ENCODE results near the gene SP140L. TPM values are rescaled to one million over a fixed set of nuclear protein-coding genes. Genes with fewer than 3 reads are reported as not detected.

The SP140L gene
- total RNA-seq, 1 donor from 2014 or later = 112 TPM

DNA sequence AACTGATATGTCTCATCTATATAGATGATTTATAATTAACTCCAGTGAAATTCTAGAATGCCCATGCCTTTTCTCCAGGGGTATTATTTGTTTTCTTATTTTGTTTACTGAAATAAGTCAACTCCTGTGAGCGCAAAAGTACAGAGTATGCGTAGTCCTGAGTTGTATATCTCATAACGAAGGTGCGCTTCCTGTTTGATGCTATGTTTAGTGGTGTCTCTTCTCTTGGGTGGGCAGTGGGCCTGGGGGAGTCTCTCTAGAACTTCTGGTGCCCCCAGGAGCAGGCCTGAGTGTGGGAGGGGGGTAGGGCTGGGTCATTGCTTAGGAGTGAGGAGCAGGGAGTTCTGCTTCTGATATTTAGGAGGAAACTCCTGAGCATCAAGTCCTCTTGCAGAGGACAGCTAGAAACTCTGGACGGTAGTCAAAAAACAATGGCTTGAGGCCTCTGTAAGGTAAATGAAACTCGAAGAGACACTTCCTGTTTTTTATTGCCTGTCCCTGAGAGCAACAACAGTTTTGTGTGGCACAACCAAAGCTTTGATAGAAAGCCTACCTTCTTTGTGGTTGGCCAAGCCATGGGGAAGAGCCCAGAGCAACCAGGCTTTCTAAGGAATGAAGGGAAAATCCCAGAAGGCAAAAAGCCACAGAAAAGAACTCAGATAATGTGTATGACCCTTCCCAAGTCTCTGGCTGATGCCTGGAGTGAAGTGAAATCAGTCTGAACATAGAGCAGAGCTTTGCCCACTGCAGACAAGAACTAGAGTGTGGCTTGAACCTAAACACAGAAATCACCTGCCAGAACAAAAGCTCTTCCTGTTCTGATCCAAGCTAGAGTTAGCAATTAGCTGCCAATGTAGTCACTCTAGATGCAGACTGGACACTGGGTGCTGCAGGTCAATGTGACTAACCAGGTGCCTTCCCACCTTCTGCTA lies 8.5 kb upstream of the SP140L start:
- H3K9me3 Mint-ChIP-seq = no peaks in the 10 kb centered on the region
- H3K36me3 Mint-ChIP-seq (ENCODE audit: low read depth) = peaks cover 44% of the 10 kb centered on the region
- peak overlapping the region; percentile 56 for H3K4me3 Mint-ChIP-seq
- H3K27me3 Mint-ChIP-seq = no peaks in the 10 kb centered on the region
- TF ChIP-seq CTCF (IDR thresholded peaks at IDR 0.05) = no peak
- H3K27ac Mint-ChIP-seq = peak overlapping the region; percentile 90
- peaks cover 78% of the 10 kb centered on the region for H3K4me1 Mint-ChIP-seq
- intact Hi-C loops (cut with micrococcal nuclease) = loop anchor here (1.0 to 5.0 kb wide), 4 partner anchors 9 to 294 kb away; partner anchors contain the start of gene SP140L
- ChIA-PET CTCF (interaction anchor here (0.6 to 1.7 kb wide), 4 partner anchors 9 to 345 kb away, joined by 3 to 6 read pairs (median 4); partner anchors contain the start of gene SP140L), POLR2A (interaction anchor here (0.8 to 3.4 kb wide), 12 partner anchors 10 to 284 kb away, joined by 3 to 36 read pairs (median 4); partner anchors contain the start of genes SP110 and SP140L)
- ATAC-seq (ENCODE audit: low read depth) (peak; percentile 29), DNase-seq (no peak)

DNA sequence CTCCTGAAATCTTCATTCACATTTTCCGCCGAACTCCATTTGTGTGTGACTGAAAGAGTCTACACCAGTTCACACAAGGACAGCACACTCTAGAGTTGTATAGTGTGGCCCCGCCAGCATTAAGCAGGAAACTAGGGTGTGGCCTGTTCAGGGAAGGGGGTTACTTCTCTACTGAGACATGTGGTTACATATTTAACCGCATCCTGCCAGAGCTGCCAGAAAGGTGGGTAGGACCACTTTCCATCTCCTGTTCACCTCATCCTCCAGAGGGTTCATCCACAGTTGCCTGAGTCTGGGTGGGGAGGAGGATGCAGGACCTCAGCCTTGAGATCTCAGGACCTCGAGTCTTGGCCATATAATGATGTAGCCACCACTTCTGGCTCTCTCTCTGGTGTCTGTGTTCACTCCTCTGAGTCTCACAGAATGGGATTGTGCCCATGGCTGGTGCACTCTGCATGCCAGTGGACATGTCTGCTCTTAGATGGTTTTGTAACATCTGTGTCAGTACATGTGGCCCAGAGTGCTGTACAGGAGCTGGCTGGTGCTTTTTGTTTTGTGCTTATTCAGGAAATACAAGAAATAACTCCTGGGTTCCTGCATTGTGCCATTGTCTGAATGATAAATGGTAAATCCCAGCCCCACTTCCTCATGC lies 7.7 kb upstream of the SP140L start:
- POLR2A ChIA-PET = interaction anchor here (0.8 to 3.4 kb wide), 11 partner anchors 9 to 283 kb away, joined by 3 to 36 read pairs (median 4); partner anchors contain the start of genes SP110 and SP140L
- ATAC-seq (ENCODE audit: low read depth) (peak; percentile 86), DNase-seq (no peak)
- H3K4me1 Mint-ChIP-seq = peaks cover 78% of the 10 kb centered on the region
- H3K4me3 Mint-ChIP-seq = peak overlapping the region; percentile 56
- no peaks in the 10 kb centered on the region for H3K9me3 Mint-ChIP-seq
- CTCF ChIA-PET = interaction anchor here (0.6 to 1.7 kb wide), 4 partner anchors 8 to 346 kb away, joined by 3 to 6 read pairs (median 4); partner anchors contain the start of gene SP140L
- no peaks in the 10 kb centered on the region for H3K27me3 Mint-ChIP-seq
- intact Hi-C loops (cut with micrococcal nuclease) = loop anchor here (1.0 to 5.0 kb wide), 4 partner anchors 8 to 293 kb away; partner anchors contain the start of gene SP140L
- peak overlapping the region; percentile 90 for H3K27ac Mint-ChIP-seq
- H3K36me3 Mint-ChIP-seq (ENCODE audit: low read depth) = peaks cover 35% of the 10 kb centered on the region
- TF ChIP-seq CTCF (IDR thresholded peaks at IDR 0.05) = no peak

- Mint-ChIP-seq H3K36me3 (ENCODE audit: low read depth) (peaks cover 22% of the 10 kb centered on the region), H3K4me3 (no peak overlapping the region), H3K27ac (peak overlapping the region; percentile 83), H3K4me1 (peaks cover 84% of the 10 kb centered on the region), H3K9me3 (no peaks in the 10 kb centered on the region), H3K27me3 (no peaks in the 10 kb centered on the region)
- POLR2A ChIA-PET = no interaction called here
- intact Hi-C loops (cut with micrococcal nuclease) = no loop called here
- no peak for TF ChIP-seq CTCF (IDR thresholded peaks at IDR 0.05)
- ATAC-seq (ENCODE audit: low read depth) (no peak), DNase-seq (no peak)
- CTCF ChIA-PET = interaction anchor here (1.3 kb wide), 1 partner anchor 118 kb away, joined by 3 read pairs; no protein-coding TSS in a partner anchor
Observed at GRCh38 chr2:230321031-230321430, 6.0 kb upstream of the SP140L start.

- TF ChIP-seq CTCF (IDR thresholded peaks at IDR 0.05) = no peak
- H3K27ac Mint-ChIP-seq = peak overlapping the region; percentile 51
- no peak overlapping the region for H3K4me3 Mint-ChIP-seq
- ChIA-PET POLR2A (interaction anchor here (0.6 to 1.6 kb wide), 3 partner anchors 117 to 129 kb away, joined by 3 to 4 read pairs (median 3); no protein-coding TSS in a partner anchor), CTCF (interaction anchor here (1.3 kb wide), 1 partner anchor 120 kb away, joined by 3 read pairs; no protein-coding TSS in a partner anchor)
- ATAC-seq (ENCODE audit: low read depth) = no peak
- H3K4me1 Mint-ChIP-seq = peaks cover 82% of the 10 kb centered on the region
- no peaks in the 10 kb centered on the region for H3K9me3 Mint-ChIP-seq
- no peak for DNase-seq
- peaks cover 21% of the 10 kb centered on the region for H3K36me3 Mint-ChIP-seq (ENCODE audit: low read depth)
- intact Hi-C loops (cut with micrococcal nuclease) = no loop called here
- H3K27me3 Mint-ChIP-seq = no peaks in the 10 kb centered on the region
Observed at GRCh38 chr2:230322561-230323384, 4.2 kb upstream of the SP140L start.
